ENCODE results near the gene SPC24. TPM values are rescaled to one million over a fixed set of nuclear protein-coding genes. Genes with fewer than 3 reads are reported as not detected.

Gene SPC24, protein sequence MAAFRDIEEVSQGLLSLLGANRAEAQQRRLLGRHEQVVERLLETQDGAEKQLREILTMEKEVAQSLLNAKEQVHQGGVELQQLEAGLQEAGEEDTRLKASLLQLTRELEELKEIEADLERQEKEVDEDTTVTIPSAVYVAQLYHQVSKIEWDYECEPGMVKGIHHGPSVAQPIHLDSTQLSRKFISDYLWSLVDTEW
- total RNA-seq (under 1 TPM; 0.62 to 0.89 TPM), total RNA-seq (1.1 to 1.9 reads per million in 2 donors)

- Mint-ChIP-seq H3K4me1 (peaks cover 8% of the 10 kb centered on the region), H3K36me3 (ENCODE audit: low read depth) (no peaks in the 10 kb centered on the region)
- ATAC-seq, result peak; percentile 98
Observed at GRCh38 chr19:11155373-11156120, at the start of gene SPC24. SPC24 (minus strand) TSS chr19:11155782; CDS start chr19:11155776, 6 bp downstream.

DNA sequence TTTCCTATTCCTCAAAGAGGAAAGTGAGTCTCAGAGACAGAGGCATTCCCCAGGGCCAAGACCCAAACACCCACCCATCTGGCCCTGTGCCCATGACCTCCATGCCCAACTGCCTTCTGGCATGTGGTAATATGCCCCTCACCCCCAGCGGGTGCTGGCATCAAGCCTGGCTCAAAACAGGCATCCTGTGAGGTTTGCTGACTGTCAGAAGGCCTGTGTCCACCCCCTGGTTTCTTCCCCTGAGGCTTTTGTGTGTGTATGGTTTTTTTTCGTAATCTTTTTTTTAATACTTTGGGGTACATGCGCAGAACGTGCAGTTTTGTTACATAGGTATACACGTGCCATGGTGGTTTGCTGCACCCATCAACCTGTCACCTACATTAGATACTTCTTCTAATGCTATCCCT is 49.4 kb upstream of the SPC24 start:
- ATAC-seq (no peak), DNase-seq (no peak)
- H3K4me1 Mint-ChIP-seq, result peaks cover 8% of the 10 kb centered on the region
- no peak overlapping the region for H3K27ac Mint-ChIP-seq
- H3K36me3 Mint-ChIP-seq (ENCODE audit: low read depth), result no peaks in the 10 kb centered on the region
- no peaks in the 10 kb centered on the region for H3K9me3 ChIP-seq (ENCODE audit: control insufficient read depth, low read length, poor library complexity, severe bottlenecking)
- peaks cover 9% of the 10 kb centered on the region for H3K27me3 Mint-ChIP-seq
- no peak overlapping the region for H3K4me3 Mint-ChIP-seq

More at GRCh38 chr19:11155373-11156120, at the start of gene SPC24:
- H3K27me3 Mint-ChIP-seq, result no peaks in the 10 kb centered on the region
- peak within 1 kb of the TSS; percentile 90 for H3K4me3 Mint-ChIP-seq
- H3K9me3 ChIP-seq (ENCODE audit: control insufficient read depth, low read length, poor library complexity, severe bottlenecking), result no peaks in the 10 kb centered on the region
- peak; percentile 77 to 80 (median 79) for DNase-seq
- peak within 1 kb of the TSS; percentile 88 for H3K27ac Mint-ChIP-seq

DNA sequence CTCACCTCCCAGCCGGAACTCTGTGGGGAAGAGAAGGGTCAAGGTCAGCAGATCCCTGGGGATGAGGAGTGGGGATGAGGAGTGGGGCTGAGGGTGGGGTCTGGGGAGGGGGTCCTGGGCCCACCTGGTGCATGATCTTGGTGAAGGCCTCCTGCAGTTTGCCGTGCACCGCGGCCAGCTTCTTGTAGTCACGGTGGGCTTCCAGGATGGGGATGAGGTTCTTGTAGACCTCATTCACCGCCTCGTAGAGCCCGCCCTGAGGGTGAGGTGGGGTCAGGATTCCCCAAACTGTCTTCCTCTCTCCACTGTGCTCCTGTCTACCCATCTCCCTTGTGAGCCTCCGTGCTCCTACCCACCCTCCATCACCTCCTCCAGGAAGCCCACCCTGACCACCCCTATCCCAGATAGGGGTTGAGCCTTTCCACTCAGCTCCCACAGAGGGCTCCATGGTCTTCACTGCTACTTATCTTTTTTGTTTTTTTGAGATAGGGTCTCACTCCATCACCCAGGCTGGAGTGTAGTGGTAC is 48.6 kb upstream of the SPC24 start:
- H3K27ac Mint-ChIP-seq, result no peak overlapping the region
- no peak for ATAC-seq
- H3K36me3 Mint-ChIP-seq (ENCODE audit: low read depth), result no peaks in the 10 kb centered on the region
- peaks cover 9% of the 10 kb centered on the region for H3K27me3 Mint-ChIP-seq
- H3K4me3 Mint-ChIP-seq, result no peak overlapping the region
- peaks cover 8% of the 10 kb centered on the region for H3K4me1 Mint-ChIP-seq
- H3K9me3 ChIP-seq (ENCODE audit: control insufficient read depth, low read length, poor library complexity, severe bottlenecking), result no peaks in the 10 kb centered on the region
- no peak for DNase-seq

DNA sequence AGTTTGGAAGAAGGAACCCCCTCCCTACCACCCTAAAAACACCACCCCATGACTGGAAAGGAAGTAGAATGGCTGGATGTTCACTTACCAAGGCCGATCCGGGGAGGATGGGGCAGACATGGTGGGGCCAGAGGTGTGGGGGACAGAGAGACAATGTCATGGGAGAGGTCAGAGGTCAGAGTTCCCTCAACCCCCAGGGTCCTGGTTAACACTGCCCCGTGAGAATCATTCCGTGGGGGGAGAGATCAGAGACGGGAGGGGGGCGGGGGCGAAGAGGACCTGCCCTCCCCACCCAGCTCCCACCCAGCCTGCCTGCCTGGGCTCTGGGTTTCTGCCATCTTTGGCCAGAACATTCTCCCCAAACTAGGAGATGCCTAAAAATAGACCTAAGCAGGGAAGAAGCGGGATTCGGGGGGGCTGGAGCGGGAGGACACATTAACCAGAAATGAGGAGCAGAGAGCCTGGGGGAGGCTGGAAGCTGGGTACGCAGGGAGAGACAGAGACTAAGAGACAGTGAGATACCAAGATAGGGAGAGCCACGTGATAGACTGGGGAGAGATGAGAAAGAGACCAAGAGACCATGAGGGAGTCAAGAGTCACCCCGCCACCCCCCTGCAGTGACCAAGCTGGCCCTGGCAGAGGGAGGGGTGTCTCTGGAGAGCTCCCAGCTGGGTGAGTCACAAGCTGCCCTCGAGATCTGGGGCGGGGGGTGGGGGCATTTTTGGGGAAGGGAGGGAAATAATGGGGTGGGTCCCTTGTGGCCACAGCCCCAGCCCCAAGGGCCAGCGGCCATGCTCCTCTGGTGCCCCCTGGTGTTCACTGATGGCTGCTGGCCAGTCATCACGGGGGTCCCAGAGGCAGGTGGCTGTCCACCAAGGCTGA is 47.9 kb upstream of the SPC24 start:
- peak in 2 of 3 donors; percentile 20 to 22 for DNase-seq
- peaks cover 8% of the 10 kb centered on the region for H3K4me1 Mint-ChIP-seq
- H3K9me3 ChIP-seq (ENCODE audit: control insufficient read depth, low read length, poor library complexity, severe bottlenecking), result no peaks in the 10 kb centered on the region
- no peaks in the 10 kb centered on the region for H3K36me3 Mint-ChIP-seq (ENCODE audit: low read depth)
- ATAC-seq, result no peak
- H3K27ac Mint-ChIP-seq, result no peak overlapping the region
- no peak overlapping the region for H3K4me3 Mint-ChIP-seq
- peaks cover 9% of the 10 kb centered on the region for H3K27me3 Mint-ChIP-seq

DNA sequence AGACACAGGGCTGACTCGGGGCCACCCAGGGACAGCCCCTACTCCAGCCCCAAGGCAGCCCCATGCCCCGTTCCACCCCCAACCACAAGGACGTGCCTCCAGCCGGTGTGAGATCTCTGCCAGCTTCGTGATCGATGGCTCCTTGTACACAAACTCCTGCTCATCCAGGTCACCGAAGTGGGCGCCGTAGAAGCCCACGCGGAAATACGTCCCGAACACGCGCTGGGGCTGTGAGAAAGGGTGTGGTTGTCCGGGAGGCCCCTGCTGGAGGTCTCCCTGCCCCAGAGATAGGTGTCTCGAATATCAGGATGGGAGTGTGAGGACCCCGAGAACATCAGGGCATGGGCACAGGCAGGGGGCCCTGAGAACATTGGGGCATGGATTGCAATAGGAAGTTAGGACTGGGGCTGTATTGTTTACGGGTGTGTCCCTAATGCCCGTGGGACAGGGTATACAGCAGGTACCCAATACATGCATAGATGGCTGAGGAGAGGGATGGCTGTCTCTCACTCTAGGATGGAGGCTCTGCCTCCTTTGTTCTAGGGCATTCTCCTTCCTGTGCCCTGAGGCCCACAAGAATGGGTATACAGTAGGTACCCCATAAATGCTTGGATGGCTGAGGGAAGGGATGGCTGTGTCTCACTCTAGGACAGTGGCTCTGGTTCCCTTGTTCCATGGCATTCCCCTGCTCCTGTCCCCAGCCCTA is 47.1 kb upstream of the SPC24 start:
- ATAC-seq (no peak), DNase-seq (no peak)
- Mint-ChIP-seq H3K36me3 (ENCODE audit: low read depth) (no peaks in the 10 kb centered on the region), H3K27me3 (peaks cover 9% of the 10 kb centered on the region), H3K4me3 (no peak overlapping the region), H3K27ac (no peak overlapping the region), H3K4me1 (peaks cover 8% of the 10 kb centered on the region)
- no peaks in the 10 kb centered on the region for H3K9me3 ChIP-seq (ENCODE audit: control insufficient read depth, low read length, poor library complexity, severe bottlenecking)

GRCh38 chr19:11201791-11202190 is 46.2 kb upstream of the SPC24 start:
- H3K36me3 Mint-ChIP-seq (ENCODE audit: low read depth), result no peaks in the 10 kb centered on the region
- DNase-seq (no peak), ATAC-seq (no peak)
- no peaks in the 10 kb centered on the region for H3K9me3 ChIP-seq (ENCODE audit: control insufficient read depth, low read length, poor library complexity, severe bottlenecking)
- H3K4me3 Mint-ChIP-seq, result no peak overlapping the region
- no peak overlapping the region for H3K27ac Mint-ChIP-seq
- H3K4me1 Mint-ChIP-seq, result peaks cover 8% of the 10 kb centered on the region
- peaks cover 9% of the 10 kb centered on the region for H3K27me3 Mint-ChIP-seq

DNA sequence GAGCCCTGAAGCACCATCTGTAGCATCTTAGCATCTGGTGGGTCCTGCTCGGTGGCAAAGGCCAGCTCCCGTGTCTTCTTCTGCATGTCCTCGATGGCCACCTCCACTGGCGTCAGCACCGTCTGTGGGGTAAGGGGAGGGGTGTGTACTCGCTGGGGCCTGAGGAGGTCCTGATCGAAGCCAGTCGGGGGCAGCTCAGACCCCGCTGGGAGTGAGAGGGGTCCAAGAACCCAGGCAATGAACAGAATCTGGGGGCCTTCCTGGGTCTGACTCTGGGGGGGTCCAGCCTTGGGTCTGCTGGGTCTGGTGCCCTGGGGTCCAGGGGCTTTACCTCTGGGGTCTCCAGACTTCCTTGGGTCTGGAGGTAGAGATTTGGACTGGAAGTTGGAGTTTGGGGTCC is 45.3 kb upstream of the SPC24 start:
- Mint-ChIP-seq H3K36me3 (ENCODE audit: low read depth) (no peaks in the 10 kb centered on the region), H3K27ac (no peak overlapping the region), H3K4me1 (peaks cover 13% of the 10 kb centered on the region), H3K27me3 (peaks cover 15% of the 10 kb centered on the region), H3K4me3 (no peak overlapping the region)
- ATAC-seq (no peak), DNase-seq (no peak)
- no peaks in the 10 kb centered on the region for H3K9me3 ChIP-seq (ENCODE audit: control insufficient read depth, low read length, poor library complexity, severe bottlenecking)

DNA sequence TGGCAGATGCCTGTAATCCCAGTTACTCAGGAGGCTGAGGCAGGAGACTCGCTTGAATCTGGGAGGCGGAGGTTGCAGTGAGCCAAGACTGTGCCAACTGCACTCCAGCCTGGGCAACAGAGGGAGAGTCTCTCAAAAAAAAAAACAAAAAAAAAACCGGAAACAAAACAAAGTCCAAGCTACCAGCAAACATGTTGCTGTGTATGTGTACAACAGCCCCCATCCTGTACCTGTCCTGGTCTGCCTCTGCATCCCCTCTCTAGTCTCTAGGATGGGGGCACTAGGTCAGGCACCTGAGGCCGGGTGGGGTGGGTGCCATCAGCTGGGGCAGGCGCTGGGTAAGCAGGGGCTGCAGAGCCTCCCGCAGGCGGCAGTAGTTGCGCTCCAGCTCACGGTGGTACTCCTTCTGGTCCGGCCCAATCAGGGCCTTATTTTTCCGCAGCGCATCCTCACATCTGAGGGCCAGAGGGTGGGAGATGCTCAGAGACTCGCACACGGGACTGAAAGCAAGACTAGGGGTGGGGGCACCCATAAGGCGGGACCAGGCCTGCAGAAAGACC is 44.5 kb upstream of the SPC24 start:
- peaks cover 22% of the 10 kb centered on the region for H3K27me3 Mint-ChIP-seq
- peaks cover 17% of the 10 kb centered on the region for H3K4me1 Mint-ChIP-seq
- DNase-seq (no peak), ATAC-seq (no peak)
- no peaks in the 10 kb centered on the region for H3K9me3 ChIP-seq (ENCODE audit: control insufficient read depth, low read length, poor library complexity, severe bottlenecking)
- H3K36me3 Mint-ChIP-seq (ENCODE audit: low read depth), result no peaks in the 10 kb centered on the region
- H3K27ac Mint-ChIP-seq, result no peak overlapping the region
- no peak overlapping the region for H3K4me3 Mint-ChIP-seq

DNA sequence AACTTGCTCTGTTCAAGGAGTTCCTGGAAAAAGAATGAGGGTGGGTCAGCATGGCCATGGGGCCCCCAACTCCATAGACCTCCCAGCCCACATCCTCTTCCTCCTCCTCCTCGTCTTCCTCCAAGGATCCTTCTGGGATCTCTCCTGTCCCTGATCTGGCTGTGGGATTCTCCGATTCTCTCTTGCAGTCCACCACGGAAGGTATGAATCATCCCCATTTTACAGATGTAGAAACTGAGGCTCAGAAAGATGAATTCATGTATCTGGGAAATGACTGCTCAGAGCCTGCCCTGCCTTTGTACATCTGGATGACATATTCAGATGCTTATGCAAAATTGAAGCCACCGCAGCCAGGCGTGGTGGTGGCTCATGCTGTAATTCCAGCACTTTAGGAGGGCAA is 43.9 kb upstream of the SPC24 start:
- ATAC-seq (no peak), DNase-seq (no peak)
- Mint-ChIP-seq H3K4me3 (no peak overlapping the region), H3K27me3 (peaks cover 22% of the 10 kb centered on the region), H3K27ac (no peak overlapping the region), H3K4me1 (peaks cover 17% of the 10 kb centered on the region), H3K36me3 (ENCODE audit: low read depth) (no peaks in the 10 kb centered on the region)
- H3K9me3 ChIP-seq (ENCODE audit: control insufficient read depth, low read length, poor library complexity, severe bottlenecking), result no peaks in the 10 kb centered on the region

DNA sequence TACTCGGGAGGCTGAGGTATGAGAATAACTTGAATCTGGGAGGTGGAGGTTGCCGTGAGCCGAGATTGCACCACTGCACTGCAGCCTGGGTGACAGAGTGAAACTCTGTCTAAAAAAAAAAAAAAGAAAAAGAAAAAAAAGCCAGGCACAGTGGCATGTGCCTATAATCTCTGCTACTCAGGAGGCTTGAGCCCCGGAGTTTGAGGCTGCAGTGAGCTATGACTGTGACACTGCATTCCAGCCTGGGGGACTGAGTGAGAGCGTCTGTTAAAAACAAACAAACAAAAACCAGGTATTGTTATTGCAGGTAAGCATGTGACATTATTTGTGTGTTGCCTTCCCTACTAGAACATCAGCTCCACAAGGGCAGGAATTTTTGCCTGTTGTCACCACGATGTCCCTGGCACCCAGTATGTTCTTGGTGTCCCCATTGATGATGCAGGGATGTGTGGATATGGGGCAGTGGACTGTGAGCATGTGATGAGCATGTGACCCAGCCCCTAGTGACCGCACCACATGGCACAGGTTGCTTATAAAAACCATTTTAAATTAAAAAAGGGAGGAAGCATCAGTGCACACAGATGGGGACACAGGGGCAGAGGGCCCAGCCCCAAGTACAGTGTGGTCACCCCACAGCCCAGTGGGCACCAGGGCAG is 43.3 kb upstream of the SPC24 start:
- no peak for ATAC-seq
- Mint-ChIP-seq H3K4me3 (no peak overlapping the region), H3K27ac (no peak overlapping the region), H3K36me3 (ENCODE audit: low read depth) (no peaks in the 10 kb centered on the region), H3K27me3 (peaks cover 22% of the 10 kb centered on the region), H3K4me1 (peaks cover 13% of the 10 kb centered on the region)
- DNase-seq, result no peak
- no peaks in the 10 kb centered on the region for H3K9me3 ChIP-seq (ENCODE audit: control insufficient read depth, low read length, poor library complexity, severe bottlenecking)

DNA sequence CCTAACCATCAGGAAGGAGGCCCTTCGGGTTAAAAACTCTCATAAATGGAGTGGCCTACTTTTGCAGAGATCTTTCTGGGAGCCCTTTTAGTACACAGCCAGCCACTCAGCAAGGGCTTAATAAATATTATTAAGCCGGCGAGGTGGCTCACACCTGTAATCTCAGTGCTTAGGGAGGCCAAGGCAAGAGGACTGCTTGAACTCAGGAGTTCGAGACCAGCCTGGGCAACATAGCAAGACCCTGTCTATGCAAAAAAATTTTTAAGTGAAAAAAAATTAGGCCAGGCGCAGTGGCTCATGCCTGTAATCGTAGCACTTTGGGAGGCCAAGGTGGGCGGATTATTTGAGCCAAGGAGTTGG is 42.6 kb upstream of the SPC24 start:
- no peak for DNase-seq
- peak overlapping the region; percentile 76 for H3K4me3 Mint-ChIP-seq
- no peaks in the 10 kb centered on the region for H3K9me3 ChIP-seq (ENCODE audit: control insufficient read depth, low read length, poor library complexity, severe bottlenecking)
- no peak overlapping the region for H3K27ac Mint-ChIP-seq
- peaks cover 22% of the 10 kb centered on the region for H3K27me3 Mint-ChIP-seq
- H3K36me3 Mint-ChIP-seq (ENCODE audit: low read depth), result no peaks in the 10 kb centered on the region
- no peak for ATAC-seq
- H3K4me1 Mint-ChIP-seq, result peaks cover 10% of the 10 kb centered on the region

Data from T-helper 17 cell (primary cell).